PFSK-1 (cell line): ENCODE measurements around the gene EMX1.

ENCODE experiments used
- FOXP2 ChIP-seq: optimal IDR thresholded peaks from 2 replicates; pipeline ENCODE3; 2011; ENCODE audit warnings: borderline replicate concordance, control low read depth, inconsistent platforms; ENCODE audit not compliant: insufficient read depth; ENCODE audit errors: extremely low read length, extremely low read depth
- POLR2AphosphoS5 ChIP-seq: IDR thresholded peaks from 2 replicates; pipeline ENCODE4 v1.6.1; 2012; ENCODE audit warnings: low read depth, mild to moderate bottlenecking, control low read depth, low read length, moderate library complexity
- SIN3A ChIP-seq: IDR thresholded peaks from 2 replicates; pipeline ENCODE4 v1.6.1; 2012; ENCODE audit warnings: mild to moderate bottlenecking, low read length, moderate library complexity, borderline replicate concordance; ENCODE audit not compliant: insufficient read depth
- TAF1 ChIP-seq: IDR thresholded peaks from 2 replicates; pipeline ENCODE4 v1.6.1; 2012; ENCODE audit warnings: low read length, control low read depth, borderline replicate concordance; ENCODE audit not compliant: insufficient read depth
- TF ChIP-seq, protein P1 (sequence below), 2 experiments: IDR thresholded peaks; 2 replicates each; pipeline versions ENCODE4 v1.6.1 to v1.8.0; 2011 to 2012; ENCODE audit warnings: low read depth in 2 of 2, low read length in 2 of 2, control low read depth in 1 of 2, inconsistent platforms in 1 of 2, mild to moderate bottlenecking in 1 of 2, moderate library complexity in 1 of 2; ENCODE audit not compliant: insufficient read depth in 1 of 2

EMX1 gene

GRCh38 chr2:72891091-72891818, 26.1 kb upstream of the EMX1 start:
- TF ChIP-seq SIN3A (no peak), POLR2AphosphoS5 (no peak), TAF1 (no peak), FOXP2 (no peak)
- TF ChIP-seq, protein P1, sequence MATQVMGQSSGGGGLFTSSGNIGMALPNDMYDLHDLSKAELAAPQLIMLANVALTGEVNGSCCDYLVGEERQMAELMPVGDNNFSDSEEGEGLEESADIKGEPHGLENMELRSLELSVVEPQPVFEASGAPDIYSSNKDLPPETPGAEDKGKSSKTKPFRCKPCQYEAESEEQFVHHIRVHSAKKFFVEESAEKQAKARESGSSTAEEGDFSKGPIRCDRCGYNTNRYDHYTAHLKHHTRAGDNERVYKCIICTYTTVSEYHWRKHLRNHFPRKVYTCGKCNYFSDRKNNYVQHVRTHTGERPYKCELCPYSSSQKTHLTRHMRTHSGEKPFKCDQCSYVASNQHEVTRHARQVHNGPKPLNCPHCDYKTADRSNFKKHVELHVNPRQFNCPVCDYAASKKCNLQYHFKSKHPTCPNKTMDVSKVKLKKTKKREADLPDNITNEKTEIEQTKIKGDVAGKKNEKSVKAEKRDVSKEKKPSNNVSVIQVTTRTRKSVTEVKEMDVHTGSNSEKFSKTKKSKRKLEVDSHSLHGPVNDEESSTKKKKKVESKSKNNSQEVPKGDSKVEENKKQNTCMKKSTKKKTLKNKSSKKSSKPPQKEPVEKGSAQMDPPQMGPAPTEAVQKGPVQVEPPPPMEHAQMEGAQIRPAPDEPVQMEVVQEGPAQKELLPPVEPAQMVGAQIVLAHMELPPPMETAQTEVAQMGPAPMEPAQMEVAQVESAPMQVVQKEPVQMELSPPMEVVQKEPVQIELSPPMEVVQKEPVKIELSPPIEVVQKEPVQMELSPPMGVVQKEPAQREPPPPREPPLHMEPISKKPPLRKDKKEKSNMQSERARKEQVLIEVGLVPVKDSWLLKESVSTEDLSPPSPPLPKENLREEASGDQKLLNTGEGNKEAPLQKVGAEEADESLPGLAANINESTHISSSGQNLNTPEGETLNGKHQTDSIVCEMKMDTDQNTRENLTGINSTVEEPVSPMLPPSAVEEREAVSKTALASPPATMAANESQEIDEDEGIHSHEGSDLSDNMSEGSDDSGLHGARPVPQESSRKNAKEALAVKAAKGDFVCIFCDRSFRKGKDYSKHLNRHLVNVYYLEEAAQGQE (IDR thresholded peaks at IDR 0.05; ENCODE audit: insufficient read depth in 1 of 2, low read depth in 2 of 2, low read length in 2 of 2): no peak

DNA sequence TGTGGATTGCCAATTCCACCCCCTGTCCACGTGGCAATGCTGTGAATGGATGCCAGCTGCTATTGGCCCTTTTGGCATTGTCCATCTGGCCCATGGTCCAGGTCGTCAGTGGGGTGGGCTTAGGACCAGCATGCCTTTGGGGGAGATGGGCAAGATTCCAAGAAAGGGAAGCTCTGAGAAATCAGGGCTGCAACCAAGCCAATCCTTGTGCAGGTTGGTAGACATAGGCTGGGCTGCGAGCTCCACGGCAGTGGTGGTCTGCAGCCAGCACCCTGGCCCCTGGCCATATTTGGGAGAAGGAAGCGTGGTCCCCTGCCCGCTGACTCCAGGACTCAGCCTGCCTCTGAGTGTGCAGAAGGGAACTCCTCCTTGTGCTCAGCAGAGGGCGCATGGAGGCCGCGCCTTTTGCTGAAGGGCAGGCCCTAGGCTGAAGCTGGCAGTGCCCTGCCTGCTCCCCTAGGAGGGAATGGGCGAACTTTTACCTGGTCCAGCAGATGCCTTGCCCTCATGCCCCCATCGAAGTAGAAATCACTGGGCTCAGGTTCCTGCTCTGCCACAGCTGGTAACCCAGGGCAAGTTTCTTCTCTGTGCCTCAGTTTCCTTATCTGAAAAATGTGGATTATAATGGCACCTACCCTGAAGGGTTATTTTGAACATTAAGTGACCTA, 24.7 kb upstream of the EMX1 start:
- TF ChIP-seq FOXP2 (no peak), SIN3A (no peak), POLR2AphosphoS5 (no peak), TAF1 (no peak)
- TF ChIP-seq, protein P1 (IDR thresholded peaks at IDR 0.05; ENCODE audit: insufficient read depth in 1 of 2, low read depth in 2 of 2, low read length in 2 of 2): no peak

DNA sequence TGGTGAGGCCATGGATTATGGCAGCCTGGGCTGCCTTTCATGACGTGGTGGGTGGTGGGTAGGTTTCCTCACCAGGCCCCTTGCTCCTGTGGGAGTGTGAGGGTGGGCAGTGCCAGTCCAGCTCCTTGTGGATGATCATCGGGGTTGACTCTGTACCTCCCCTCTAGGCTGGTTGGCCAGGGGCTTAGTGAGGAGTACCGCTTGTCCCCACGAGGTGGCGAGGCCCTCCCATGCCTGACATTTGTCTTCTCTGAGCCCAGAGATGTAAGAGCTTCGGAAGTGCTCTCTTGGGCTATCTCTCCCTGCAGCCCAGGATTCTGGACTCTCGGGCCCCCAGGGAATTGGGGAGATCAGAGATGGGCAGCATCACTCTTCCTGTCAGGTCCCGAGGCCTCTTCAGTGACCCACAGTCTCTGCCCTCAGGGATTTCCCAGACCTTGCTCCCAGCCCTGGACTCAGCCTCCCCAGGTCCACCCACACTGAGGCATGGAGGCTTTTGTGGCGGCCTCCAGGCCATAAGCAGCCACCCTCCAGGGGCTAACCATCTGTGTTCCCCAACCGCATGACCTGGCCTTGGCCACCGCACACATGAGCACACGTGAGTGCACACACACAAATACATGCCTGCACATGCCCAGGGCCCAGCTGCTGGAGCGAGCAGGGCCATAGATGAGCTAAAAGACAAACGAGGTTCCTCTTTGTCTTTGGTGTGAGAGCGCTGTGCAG, 23.6 kb upstream of the EMX1 start:
- no peak for TF ChIP-seq TAF1
- no peak for TF ChIP-seq POLR2AphosphoS5
- TF ChIP-seq, protein P1 (IDR thresholded peaks at IDR 0.05; ENCODE audit: insufficient read depth in 1 of 2, low read depth in 2 of 2, low read length in 2 of 2): no peak
- no peak for TF ChIP-seq FOXP2
- TF ChIP-seq SIN3A: no peak

DNA sequence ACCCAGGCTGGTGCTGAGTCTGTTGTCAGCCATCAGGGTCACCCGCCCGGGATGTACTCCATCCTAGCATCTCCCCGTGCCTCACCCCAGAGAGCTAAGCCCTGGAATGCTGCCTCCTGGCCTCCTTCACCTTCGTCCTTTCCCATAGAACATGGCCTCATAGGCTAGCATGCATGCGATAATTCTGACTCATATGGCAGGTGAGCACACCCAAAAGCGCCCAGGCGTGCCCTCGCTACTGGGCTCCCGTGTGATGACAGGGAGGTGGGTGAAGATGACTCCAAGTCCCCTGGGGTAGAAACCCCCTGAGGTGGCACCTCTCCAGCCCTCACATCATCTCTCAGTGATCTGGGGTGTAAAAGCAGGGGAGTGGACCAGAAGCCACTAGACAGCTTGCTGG, 22.8 kb upstream of the EMX1 start:
- TF ChIP-seq, protein P1 (IDR thresholded peaks at IDR 0.05; ENCODE audit: insufficient read depth in 1 of 2, low read depth in 2 of 2, low read length in 2 of 2): no peak
- TF ChIP-seq TAF1 (no peak), POLR2AphosphoS5 (no peak), SIN3A (no peak), FOXP2 (no peak)
